Epithelial cell of proximal tubule (primary cell): Measurements from ENCODE around the gene ERCC6L2. TPM values are rescaled to one million over a fixed set of nuclear protein-coding genes. Genes with fewer than 3 reads are reported as not detected.

Experiments
- DNase-seq: peaks from one replicate; pipeline ENCODE4 v3.0.0-alpha.2; 2011; ENCODE audit warnings: low read depth
- H3K4me3 ChIP-seq: 2 replicates; pipeline ENCODE4 v1.5.1; 2011; ENCODE audit warnings: low read depth, mild to moderate bottlenecking, low read length
- CTCF ChIP-seq: conservative IDR thresholded peaks from 2 replicates; pipeline ENCODE4 v1.5.1; 2012; ENCODE audit warnings: low read depth, mild to moderate bottlenecking, low read length
- total RNA-seq: library from RNA; depleted of rRNA; stranded (reverse); fragments of >200 nt; gene quantifications from 2 replicates; pipeline ENCODE4 v1.2.3, GENCODE V29; 2015

The ERCC6L2 gene
- total RNA-seq, 1 donor from 2014 or later = 60.0 TPM

DNA sequence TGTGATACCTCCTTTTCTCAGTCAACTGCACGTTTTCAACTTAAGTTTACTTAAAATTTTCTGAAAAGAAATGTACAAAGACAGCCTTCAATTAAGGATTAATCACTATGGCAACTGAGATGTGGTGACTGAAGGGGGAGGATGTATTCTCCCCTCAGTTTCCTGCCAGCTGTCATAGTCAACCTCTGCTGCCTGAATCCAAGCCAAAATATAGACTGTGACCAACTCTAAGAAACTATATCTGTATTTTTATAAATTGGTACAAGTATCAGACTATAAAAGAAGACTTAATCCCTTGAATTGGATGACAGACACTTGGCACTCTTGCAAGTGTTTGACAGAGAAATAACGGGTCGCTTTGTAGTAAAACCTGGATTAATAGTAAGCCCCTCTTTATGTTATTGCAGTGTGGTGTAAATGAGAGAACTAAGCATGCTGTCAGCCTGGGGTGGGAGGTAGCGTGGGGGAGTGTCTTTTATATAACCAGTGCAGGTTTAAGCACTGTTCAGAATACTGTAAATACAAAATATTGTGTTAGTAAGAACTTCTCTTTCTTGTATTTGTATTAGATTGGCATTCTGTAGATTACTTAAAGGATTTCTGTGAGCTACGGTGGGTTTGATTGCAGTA is 106.4 kb downstream of the ERCC6L2 start:
- H3K4me3 ChIP-seq = no peak overlapping the region
- TF ChIP-seq CTCF = no peak
- no peak for DNase-seq

GRCh38 chr9:95985440-95986055 is 110.1 kb downstream of the ERCC6L2 start:
- no peak overlapping the region for H3K4me3 ChIP-seq
- no peak for TF ChIP-seq CTCF
- no peak for DNase-seq

GRCh38 chr9:95989297-95989696 is 113.8 kb downstream of the ERCC6L2 start:
- DNase-seq = no peak
- TF ChIP-seq CTCF = no peak
- no peak overlapping the region for H3K4me3 ChIP-seq

GRCh38 chr9:95991326-95991725 is 115.8 kb downstream of the ERCC6L2 start:
- TF ChIP-seq CTCF = no peak
- DNase-seq = no peak
- no peak overlapping the region for H3K4me3 ChIP-seq

DNA sequence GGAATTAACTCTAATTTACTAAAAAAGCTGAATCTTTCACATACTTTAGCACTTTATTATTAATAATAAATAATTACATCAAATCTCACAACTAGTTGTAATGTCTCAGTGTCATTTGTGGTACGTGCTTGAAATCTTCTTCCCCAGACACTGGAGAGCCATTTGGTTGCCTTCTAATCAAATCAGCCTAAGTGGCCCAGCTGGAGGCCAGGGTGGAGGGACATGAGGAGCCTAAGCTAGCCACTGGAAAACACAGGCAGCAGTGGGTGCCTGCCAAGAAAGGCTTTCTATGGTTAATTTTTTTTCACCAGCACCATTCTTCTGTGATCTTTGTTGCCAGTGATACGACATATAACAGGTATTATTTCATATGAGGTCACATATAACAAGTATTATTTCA is 117.0 kb downstream of the ERCC6L2 start:
- no peak for TF ChIP-seq CTCF
- no peak overlapping the region for H3K4me3 ChIP-seq
- no peak for DNase-seq

DNA sequence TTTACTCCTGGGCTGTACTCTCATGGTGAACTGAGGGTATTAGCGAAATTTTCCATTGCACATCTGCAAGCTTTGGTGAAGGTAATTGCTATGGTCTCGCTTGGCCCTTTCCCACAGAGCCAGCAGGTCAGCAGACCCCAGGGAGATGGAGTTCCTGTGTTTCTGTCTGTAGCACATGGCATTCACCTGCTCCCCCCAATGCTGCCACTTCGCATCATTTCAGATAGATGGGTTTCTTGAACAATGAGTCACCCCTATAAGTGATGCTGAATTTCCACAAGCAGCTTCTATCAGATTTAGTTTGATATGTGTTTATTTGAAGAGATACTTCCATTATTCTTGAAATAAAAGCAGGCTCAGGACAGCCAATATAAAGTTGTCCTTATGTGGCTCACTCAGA is 117.8 kb downstream of the ERCC6L2 start:
- no peak for DNase-seq
- H3K4me3 ChIP-seq = no peak overlapping the region
- no peak for TF ChIP-seq CTCF

DNA sequence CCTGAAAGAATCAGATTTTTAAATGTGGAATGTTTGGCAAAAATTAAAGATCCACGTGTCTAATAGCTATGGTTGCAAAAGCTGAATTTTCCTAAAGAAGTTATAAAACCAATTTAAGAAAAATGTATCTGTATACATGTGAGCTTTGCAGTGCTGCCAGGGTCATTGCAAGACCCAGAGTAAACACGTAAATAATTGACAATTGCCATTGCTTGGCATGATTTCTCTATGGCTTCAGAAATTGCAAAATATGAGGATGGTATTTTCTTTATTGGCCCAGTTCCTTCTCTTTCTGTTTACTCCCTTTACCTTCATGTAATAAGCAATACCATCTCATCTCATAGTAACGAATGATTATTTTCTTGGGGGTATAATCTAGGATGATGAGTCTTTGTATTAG is 123.9 kb downstream of the ERCC6L2 start:
- TF ChIP-seq CTCF = no peak
- DNase-seq = no peak
- no peak overlapping the region for H3K4me3 ChIP-seq
